Measurements from ENCODE around the gene KCNB1. TPM values are rescaled to one million over a fixed set of nuclear protein-coding genes. Genes with fewer than 3 reads are reported as not detected.

The KCNB1 gene
- total and polyA plus RNA-seq, 2 of the 4 experiments (the other 2 are of a cell fraction) = 0.05 TPM; not detected in 1

DNA sequence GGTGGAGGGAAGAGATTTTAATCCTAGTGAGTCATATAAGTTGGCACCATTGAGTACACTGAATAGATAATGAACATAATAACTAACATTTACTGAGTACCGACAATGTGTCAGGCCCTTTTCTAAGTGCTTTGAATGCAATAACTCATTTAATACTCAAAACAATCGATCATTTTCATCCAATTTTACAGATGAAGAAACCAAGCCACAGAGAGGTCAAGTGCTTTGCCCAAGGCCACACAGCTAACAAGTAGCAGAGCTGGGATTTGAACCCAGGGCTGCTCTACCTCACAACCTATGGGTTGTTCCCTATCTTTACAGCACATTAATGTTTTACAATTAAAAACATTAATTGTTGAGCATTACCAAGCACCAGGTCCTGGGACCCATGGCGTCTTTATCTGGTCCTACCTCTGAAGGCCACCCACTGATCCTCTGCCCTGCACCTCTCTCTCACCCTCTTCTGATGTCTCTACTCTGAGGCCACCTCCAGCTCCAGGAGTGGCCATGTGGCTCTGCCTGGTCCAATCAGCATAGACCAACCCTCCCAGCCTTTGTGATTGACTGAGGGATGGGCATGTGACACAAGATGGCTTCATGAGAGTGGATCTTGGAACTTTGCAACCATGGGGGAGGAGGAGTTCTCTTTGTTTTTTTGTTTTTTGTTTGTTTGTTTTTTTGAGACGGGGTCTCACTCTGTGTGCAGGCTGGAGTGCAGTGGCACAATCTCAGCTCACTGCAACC, 83.9 kb downstream of the KCNB1 start:
- H4K8ac ChIP-seq (ENCODE audit: low read depth in 2 of 2, low read length in 2 of 2) = no peak overlapping the region
- POLR2A ChIA-PET (ENCODE audit: unreplicated experiment) = no interaction called here
- H3K9me1 ChIP-seq (ENCODE audit: insufficient read depth, low read length) = 0 out of 2 replicates have a peak, but pooled peaks cover 2% of the 10 kb centered on the region
- no peak overlapping the region for H2BK20ac ChIP-seq (ENCODE audit: low read depth, low read length)
- H3K23ac ChIP-seq (ENCODE audit: low read depth, low read length) = no peak overlapping the region
- no peak for ATAC-seq (ENCODE audit: low read depth)
- TF ChIP-seq USF2 (IDR thresholded peaks at IDR 0.05; ENCODE audit: low read depth, low read length) (peak; percentile 46; the same call in 1 of the 2 replicates), MAFK (IDR thresholded peaks at IDR 0.05; ENCODE audit: low read depth, low read length) (no peak)
- no peak overlapping the region for H3K4me2 ChIP-seq (ENCODE audit: low read depth, low read length)
- no peak overlapping the region for H3K56ac ChIP-seq (ENCODE audit: extremely low read depth, insufficient read depth, low read length)
- intact Hi-C loops (cut with micrococcal nuclease) (no loop called here), dilution Hi-C loops (cut with HindIII; ENCODE audit: low sequenced_read_pairs, unreplicated experiment) (no loop called here), in situ Hi-C loops (cut with MboI; ENCODE audit: low sequenced_read_pairs) (no loop called here)
- no peak overlapping the region for H3K18ac ChIP-seq (ENCODE audit: low read depth, low read length)
- no peak overlapping the region for H2AK5ac ChIP-seq (ENCODE audit: low read depth, low read length)
- no peak overlapping the region for H4K5ac ChIP-seq (ENCODE audit: low read depth, low read length)
- H3K27me3 ChIP-seq (ENCODE audit: control insufficient read depth, insufficient read depth, low read length) = peaks cover 25% of the 10 kb centered on the region
- H3K36me3 ChIP-seq (ENCODE audit: control insufficient read depth, insufficient read depth, low read length) = no peaks in the 10 kb centered on the region
- no peak overlapping the region for H2AFZ ChIP-seq (replicated peaks; ENCODE audit: low read length, poor library complexity)
- peaks cover 3% of the 10 kb centered on the region for H3K4me1 ChIP-seq (ENCODE audit: control insufficient read depth, insufficient read depth, low read length)
- H3K9ac ChIP-seq (ENCODE audit: low read depth, low read length) = no peak overlapping the region
- no peak overlapping the region for H3K4ac ChIP-seq (ENCODE audit: low read depth, low read length)
- H3K4me3 ChIP-seq (ENCODE audit: insufficient read depth, low read depth, low read length) = no peak overlapping the region
- DNase-seq = no peak
- no peak overlapping the region for H2BK15ac ChIP-seq (ENCODE audit: low read depth, low read length)
- H3K79me1 ChIP-seq (ENCODE audit: low read depth in 1 of 2, low read length in 2 of 2) = no peaks in the 10 kb centered on the region
- H3K14ac ChIP-seq (replicated peaks; ENCODE audit: low read depth, low read length) = no peak overlapping the region
- CTCF ChIA-PET = no interaction called here
- H4K91ac ChIP-seq (ENCODE audit: insufficient read depth, low read depth, low read length) = no peak overlapping the region
- no peak overlapping the region for H2AK9ac ChIP-seq (replicated peaks; ENCODE audit: low read depth, low read length, poor library complexity)
- H4K20me1 ChIP-seq (ENCODE audit: insufficient read depth, low read length) = no peaks in the 10 kb centered on the region
- no peak overlapping the region for H2BK120ac ChIP-seq (ENCODE audit: low read depth, low read length)
- BruUV-seq (replicated peaks) = no TSS peak
- no CpG with 5 or more reads among the region's 4 CpGs for WGBS, 2 experiments (ENCODE audit: extremely low coverage in 2 of 2, insufficient read length in 1 of 2)
- no peak overlapping the region for H2BK5ac ChIP-seq (ENCODE audit: low read depth, low read length, poor library complexity, severe bottlenecking)
- no peak overlapping the region for H3K27ac ChIP-seq (ENCODE audit: insufficient read depth, low read length)
- peaks cover 1% of the 10 kb centered on the region; the same call in 1 of the 2 replicates for H3K9me3 ChIP-seq (ENCODE audit: control insufficient read depth, insufficient read depth, low read length)

All from IMR-90 (cell line).